ENCODE measurements around the gene ABCF1.
A peak's percentile ranks its signal among the peaks of the same experiment; 100 is the strongest.

ABCF1 gene

GRCh38 chr6:30616811-30617564, 45.7 kb downstream of the ABCF1 start, which contains the start of gene PPP1R10:
Gene PPP1R10, minus strand, starts transcription at chr6:30617243. Its CDS starts 7,299 bp downstream, at chr6:30609944.
- peak; percentile 100 for DNase-seq (ENCODE audit: low read depth)
- TF ChIP-seq, protein P1, sequence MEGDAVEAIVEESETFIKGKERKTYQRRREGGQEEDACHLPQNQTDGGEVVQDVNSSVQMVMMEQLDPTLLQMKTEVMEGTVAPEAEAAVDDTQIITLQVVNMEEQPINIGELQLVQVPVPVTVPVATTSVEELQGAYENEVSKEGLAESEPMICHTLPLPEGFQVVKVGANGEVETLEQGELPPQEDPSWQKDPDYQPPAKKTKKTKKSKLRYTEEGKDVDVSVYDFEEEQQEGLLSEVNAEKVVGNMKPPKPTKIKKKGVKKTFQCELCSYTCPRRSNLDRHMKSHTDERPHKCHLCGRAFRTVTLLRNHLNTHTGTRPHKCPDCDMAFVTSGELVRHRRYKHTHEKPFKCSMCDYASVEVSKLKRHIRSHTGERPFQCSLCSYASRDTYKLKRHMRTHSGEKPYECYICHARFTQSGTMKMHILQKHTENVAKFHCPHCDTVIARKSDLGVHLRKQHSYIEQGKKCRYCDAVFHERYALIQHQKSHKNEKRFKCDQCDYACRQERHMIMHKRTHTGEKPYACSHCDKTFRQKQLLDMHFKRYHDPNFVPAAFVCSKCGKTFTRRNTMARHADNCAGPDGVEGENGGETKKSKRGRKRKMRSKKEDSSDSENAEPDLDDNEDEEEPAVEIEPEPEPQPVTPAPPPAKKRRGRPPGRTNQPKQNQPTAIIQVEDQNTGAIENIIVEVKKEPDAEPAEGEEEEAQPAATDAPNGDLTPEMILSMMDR (IDR thresholded peaks at IDR 0.05; ENCODE audit: insufficient read depth, low read depth, low read length, missing control alignments) = no peak
- H3K4me3 ChIP-seq (ENCODE audit: low read length) = peak within 1 kb of the TSS; percentile 96

DNA sequence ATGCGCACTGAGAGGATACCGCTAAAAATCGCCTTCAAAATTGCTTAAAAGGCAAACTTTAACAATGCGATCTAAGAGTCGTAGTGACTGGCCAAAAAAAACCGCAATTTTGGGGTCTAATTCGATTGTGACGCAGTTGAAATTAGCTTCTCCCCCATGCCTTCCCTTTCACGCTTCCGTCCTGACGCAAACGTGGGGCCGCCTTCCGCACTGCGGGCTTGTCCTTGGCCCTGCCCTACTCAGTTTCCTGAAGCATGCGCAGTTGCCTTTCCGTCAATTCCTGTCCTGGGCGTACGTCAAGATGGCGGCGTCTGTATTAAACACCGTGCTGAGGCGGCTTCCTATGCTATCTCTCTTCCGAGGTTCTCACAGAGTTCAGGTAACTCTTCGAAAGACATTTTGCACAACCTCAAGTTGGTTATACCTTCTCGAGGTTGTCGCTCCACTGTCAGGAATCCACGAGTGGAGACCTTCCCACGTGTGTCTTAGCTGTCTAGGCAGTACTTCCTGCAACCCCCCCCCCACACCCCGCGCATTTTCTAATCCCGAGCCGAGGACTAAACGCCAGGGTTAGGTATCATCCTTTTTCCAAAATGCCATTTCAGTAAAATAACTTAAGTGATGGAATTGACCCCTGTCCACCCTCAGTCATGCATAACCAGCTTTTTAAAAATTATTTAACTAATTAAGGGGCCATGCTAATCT, 46.5 kb downstream of the ABCF1 start, which contains the start of gene MRPS18B:
MRPS18B (plus strand) TSS at position 276 of the 705 bp plus-strand sequence; CDS start at position 302, 26 bp downstream.
- DNase-seq (ENCODE audit: low read depth) = peak; percentile 98
- peak within 1 kb of the TSS; percentile 96 for H3K4me3 ChIP-seq (ENCODE audit: low read length)
- TF ChIP-seq, protein P1 (IDR thresholded peaks at IDR 0.05; ENCODE audit: insufficient read depth, low read depth, low read length, missing control alignments) = no peak

- peak overlapping the region; percentile 88 for H3K4me3 ChIP-seq (ENCODE audit: low read length)
- TF ChIP-seq, protein P1 (IDR thresholded peaks at IDR 0.05; ENCODE audit: insufficient read depth, low read depth, low read length, missing control alignments) = no peak
- no peak for DNase-seq (ENCODE audit: low read depth)
Observed at GRCh38 chr6:30618270-30618797, 47.1 kb downstream of the ABCF1 start.

GRCh38 chr6:30619561-30619960, 48.3 kb downstream of the ABCF1 start:
- no peak overlapping the region for H3K4me3 ChIP-seq (ENCODE audit: low read length)
- TF ChIP-seq, protein P1 (IDR thresholded peaks at IDR 0.05; ENCODE audit: insufficient read depth, low read depth, low read length, missing control alignments) = no peak
- no peak for DNase-seq (ENCODE audit: low read depth)

- H3K4me3 ChIP-seq (ENCODE audit: low read length) = no peak overlapping the region
- TF ChIP-seq, protein P1 (IDR thresholded peaks at IDR 0.05; ENCODE audit: insufficient read depth, low read depth, low read length, missing control alignments) = no peak
- no peak for DNase-seq (ENCODE audit: low read depth)
Observed at GRCh38 chr6:30625511-30625910, 54.3 kb downstream of the ABCF1 start.

DNA sequence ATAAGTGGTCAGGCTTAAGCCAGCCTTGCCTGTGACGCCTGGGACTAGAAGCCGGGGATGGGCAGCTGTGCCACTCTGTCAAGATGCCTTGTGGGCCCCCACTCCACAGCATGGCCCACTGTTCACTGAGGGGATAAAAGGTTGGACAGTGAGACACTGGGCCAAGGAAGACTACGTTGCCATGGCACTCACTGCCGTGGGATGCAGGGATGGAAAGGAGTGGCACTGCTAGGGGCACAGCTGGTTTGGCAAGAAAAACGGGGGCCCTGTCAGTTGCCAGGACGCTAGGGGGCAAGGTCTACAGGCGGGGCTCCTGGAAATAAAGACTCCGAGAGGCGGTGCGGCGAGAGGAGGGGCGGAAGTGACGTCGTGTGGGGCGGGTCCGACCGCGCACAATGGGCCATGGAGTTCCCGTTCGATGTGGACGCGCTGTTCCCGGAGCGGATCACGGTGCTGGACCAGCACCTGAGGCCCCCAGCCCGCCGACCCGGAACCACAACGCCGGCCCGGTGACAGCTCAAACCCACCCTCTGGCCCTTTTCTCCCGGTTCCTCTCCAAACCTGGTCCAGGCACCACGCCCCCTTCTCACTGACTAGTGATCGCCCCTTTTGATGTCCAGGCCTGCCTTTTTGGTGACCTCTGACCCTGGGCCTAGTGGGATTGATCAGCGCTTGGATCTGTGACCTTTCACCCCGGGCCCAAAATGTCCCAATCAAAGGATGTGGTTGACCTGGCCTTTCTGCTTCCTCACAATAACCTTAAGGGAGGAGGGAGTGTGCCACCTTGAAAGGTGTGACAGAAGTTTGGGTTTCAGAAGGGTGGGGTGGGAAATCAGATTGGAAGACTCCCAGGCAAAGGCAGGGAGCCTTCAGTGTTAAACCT, 55.5 kb downstream of the ABCF1 start, which contains the start of gene ATAT1:
ATAT1 (plus strand) TSS at position 391 of the 883 bp plus-strand sequence.
- H3K4me3 ChIP-seq (ENCODE audit: low read length) = peak within 1 kb of the TSS; percentile 76
- TF ChIP-seq, protein P1 (IDR thresholded peaks at IDR 0.05; ENCODE audit: insufficient read depth, low read depth, low read length, missing control alignments) = peak; percentile 29
- DNase-seq (ENCODE audit: low read depth) = peak; percentile 85

Data from epithelial cell of esophagus (primary cell).